Activated CD8-positive, alpha-beta T cell treated with anti-CD3 and anti-CD28 coated beads, Interleukin-2, amount 10 ng/mL, durations not matched to agents 7 days and 5 days (primary cell): ENCODE data around the gene GCK. TPM values are rescaled to one million over a fixed set of nuclear protein-coding genes. Genes with fewer than 3 reads are reported as not detected.

ENCODE experiments used
- total RNA-seq, 2 experiments: library from RNA; stranded (reverse); gene quantifications; one replicate each; pipeline ENCODE4 v1.2.3, GENCODE V29; 2021

GCK gene
- total RNA-seq, 2 experiments from 2014 or later = not detected

Other genes starting within 250 kb of the GCK start
- gene SPDYE1, start 191.5 kb downstream of the GCK start, total RNA-seq = not detected
- gene DBNL, start 144.7 kb downstream of the GCK start, total RNA-seq = 100 to 1,000 TPM; 165 to 166 TPM
- gene PGAM2, start 123.9 kb downstream of the GCK start, total RNA-seq = under 1 TPM; 0.34 to 0.68 TPM
- gene POLM, start 106.9 kb downstream of the GCK start, total RNA-seq = 10 to 100 TPM; 37.3 to 37.9 TPM
- 10 to 100 TPM; 13.0 to 15.7 TPM for gene AEBP1, start 85.1 kb downstream of the GCK start, total RNA-seq
- gene POLD2, start 65.9 kb downstream of the GCK start, total RNA-seq = 100 to 1,000 TPM; 134 to 135 TPM
- not detected for gene MYL7, start 48.1 kb downstream of the GCK start, total RNA-seq
- 10 to 100 TPM; 64.5 to 70.2 TPM for gene YKT6, start 11.5 kb upstream of the GCK start, total RNA-seq
- not detected for gene CAMK2B, start 136.2 kb upstream of the GCK start, total RNA-seq